ENCODE results near the gene TSPAN18.

Gene TSPAN18

DNA sequence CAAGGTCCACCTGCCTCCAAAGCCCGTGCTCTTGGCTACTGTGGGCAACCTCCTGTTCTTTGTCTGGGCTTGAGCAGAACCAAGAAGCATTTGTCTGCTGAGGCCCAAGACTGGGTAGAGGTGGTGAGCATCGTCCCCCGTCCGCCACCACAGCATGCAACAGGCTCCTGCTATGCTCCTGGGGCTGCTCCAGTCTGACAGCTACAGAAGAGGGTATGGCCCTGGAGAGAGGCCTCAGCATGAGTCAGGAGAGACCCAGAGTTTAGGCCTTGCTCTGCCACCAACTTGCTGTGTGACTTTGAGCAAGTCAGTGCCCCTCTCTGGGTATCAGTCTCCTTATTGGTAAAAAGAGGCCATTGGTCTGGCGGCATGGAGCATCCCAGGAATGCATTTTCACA lies 132.8 kb downstream of the TSPAN18 start:
- no peak for TF ChIP-seq EZH2phosphoT487 (IDR thresholded peaks at IDR 0.05; ENCODE audit: borderline replicate concordance, low read length)
- TF ChIP-seq, protein P1, sequence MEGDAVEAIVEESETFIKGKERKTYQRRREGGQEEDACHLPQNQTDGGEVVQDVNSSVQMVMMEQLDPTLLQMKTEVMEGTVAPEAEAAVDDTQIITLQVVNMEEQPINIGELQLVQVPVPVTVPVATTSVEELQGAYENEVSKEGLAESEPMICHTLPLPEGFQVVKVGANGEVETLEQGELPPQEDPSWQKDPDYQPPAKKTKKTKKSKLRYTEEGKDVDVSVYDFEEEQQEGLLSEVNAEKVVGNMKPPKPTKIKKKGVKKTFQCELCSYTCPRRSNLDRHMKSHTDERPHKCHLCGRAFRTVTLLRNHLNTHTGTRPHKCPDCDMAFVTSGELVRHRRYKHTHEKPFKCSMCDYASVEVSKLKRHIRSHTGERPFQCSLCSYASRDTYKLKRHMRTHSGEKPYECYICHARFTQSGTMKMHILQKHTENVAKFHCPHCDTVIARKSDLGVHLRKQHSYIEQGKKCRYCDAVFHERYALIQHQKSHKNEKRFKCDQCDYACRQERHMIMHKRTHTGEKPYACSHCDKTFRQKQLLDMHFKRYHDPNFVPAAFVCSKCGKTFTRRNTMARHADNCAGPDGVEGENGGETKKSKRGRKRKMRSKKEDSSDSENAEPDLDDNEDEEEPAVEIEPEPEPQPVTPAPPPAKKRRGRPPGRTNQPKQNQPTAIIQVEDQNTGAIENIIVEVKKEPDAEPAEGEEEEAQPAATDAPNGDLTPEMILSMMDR (IDR thresholded peaks at IDR 0.05; ENCODE audit: low read depth, low read length, poor library complexity, severe bottlenecking) = no peak
- Histone ChIP-seq H3K9me3 (ENCODE audit: control insufficient read depth, insufficient read depth, low read length) (no peaks in the 10 kb centered on the region), H3K4me3 (ENCODE audit: low read length) (no peak overlapping the region), H3K4me1 (ENCODE audit: control insufficient read depth, low read length) (no peaks in the 10 kb centered on the region), H3K36me3 (ENCODE audit: control insufficient read depth, low read length) (no peaks in the 10 kb centered on the region), H4K20me1 (ENCODE audit: control insufficient read depth, insufficient read depth, low read depth, low read length) (no peaks in the 10 kb centered on the region), H3K27me3 (ENCODE audit: control insufficient read depth, low read length) (peaks cover 7% of the 10 kb centered on the region), H3K79me2 (ENCODE audit: control insufficient read depth, low read length) (no peaks in the 10 kb centered on the region), H3F3A (ENCODE audit: control insufficient read depth, insufficient read depth) (no peaks in the 10 kb centered on the region), H3K9me2 (replicated peaks; ENCODE audit: control insufficient read depth, low read length) (no peaks in the 10 kb centered on the region), H3K4me2 (ENCODE audit: low read length) (no peak overlapping the region), H3K27ac (ENCODE audit: low read depth, low read length) (no peak overlapping the region)

DNA sequence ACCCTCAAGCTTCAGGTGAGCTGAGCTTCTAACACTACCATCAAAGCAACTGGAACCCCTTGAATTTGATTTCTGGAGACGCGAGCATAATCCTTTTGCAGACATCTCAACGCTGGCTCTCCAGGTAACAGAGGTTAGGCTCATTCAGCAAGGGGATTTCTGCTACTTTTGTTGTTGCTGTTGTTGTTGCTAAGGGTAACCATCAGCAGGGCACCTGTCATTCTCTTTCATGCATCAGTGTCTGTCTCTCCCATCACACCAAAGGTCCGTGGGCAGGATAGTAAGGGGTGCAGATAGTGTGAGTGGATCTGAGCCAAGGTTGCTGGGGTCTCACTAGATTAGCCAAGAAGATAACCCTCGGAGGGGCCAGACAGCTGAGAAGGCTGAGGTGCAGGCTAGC lies 133.6 kb downstream of the TSPAN18 start:
- Histone ChIP-seq H3K4me1 (ENCODE audit: control insufficient read depth, low read length) (no peaks in the 10 kb centered on the region), H3K79me2 (ENCODE audit: control insufficient read depth, low read length) (no peaks in the 10 kb centered on the region), H4K20me1 (ENCODE audit: control insufficient read depth, insufficient read depth, low read depth, low read length) (no peaks in the 10 kb centered on the region), H3K9me2 (replicated peaks; ENCODE audit: control insufficient read depth, low read length) (no peaks in the 10 kb centered on the region), H3K9me3 (ENCODE audit: control insufficient read depth, insufficient read depth, low read length) (no peaks in the 10 kb centered on the region), H3K36me3 (ENCODE audit: control insufficient read depth, low read length) (no peaks in the 10 kb centered on the region), H3K4me2 (ENCODE audit: low read length) (no peak overlapping the region), H3K4me3 (ENCODE audit: low read length) (no peak overlapping the region), H3K27ac (ENCODE audit: low read depth, low read length) (no peak overlapping the region), H3F3A (ENCODE audit: control insufficient read depth, insufficient read depth) (no peaks in the 10 kb centered on the region), H3K27me3 (ENCODE audit: control insufficient read depth, low read length) (peaks cover 7% of the 10 kb centered on the region)
- TF ChIP-seq EZH2phosphoT487 (IDR thresholded peaks at IDR 0.05; ENCODE audit: borderline replicate concordance, low read length) = no peak
- TF ChIP-seq, protein P1 (IDR thresholded peaks at IDR 0.05; ENCODE audit: low read depth, low read length, poor library complexity, severe bottlenecking) = no peak

DNA sequence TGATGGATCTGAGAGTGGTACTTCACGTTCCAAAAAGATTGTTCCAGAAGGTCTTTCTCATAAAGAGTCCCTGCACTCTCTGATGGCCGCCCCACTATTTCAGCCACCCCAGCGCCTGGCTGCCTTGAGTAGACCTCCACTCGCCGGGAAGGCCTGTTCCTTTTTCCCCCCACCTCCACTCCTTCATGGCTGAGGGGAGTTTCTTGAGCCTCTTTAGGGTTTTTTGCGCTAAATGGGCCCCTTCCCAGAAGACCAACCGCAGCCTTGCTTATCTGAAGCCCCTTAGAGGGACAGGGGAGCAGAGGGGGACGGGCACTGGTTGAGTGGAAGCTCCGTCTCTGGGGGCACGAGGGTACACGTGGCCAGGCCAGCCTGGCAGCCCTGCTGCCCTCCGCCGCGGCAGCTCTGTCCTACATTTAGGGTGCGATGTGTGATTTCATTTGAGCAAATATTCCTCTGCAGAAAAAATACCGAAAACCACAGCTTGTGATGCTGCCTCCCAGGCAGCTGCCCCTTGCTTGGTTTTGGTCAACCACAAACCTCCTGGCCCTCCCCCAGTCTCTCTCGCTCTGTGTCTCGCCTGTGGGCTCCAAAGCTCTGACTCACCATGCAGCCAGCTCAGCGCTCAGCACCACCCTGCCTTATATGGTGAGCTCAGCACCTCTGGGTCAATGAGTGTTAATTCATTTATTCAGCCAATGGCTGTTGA lies 135.2 kb downstream of the TSPAN18 start:
- no peaks in the 10 kb centered on the region for H3K4me1 ChIP-seq (ENCODE audit: control insufficient read depth, low read length)
- no peak overlapping the region for H3K4me3 ChIP-seq (ENCODE audit: low read length)
- peaks cover 7% of the 10 kb centered on the region for H3K27me3 ChIP-seq (ENCODE audit: control insufficient read depth, low read length)
- no peak for TF ChIP-seq EZH2phosphoT487 (IDR thresholded peaks at IDR 0.05; ENCODE audit: borderline replicate concordance, low read length)
- TF ChIP-seq, protein P1 (IDR thresholded peaks at IDR 0.05; ENCODE audit: low read depth, low read length, poor library complexity, severe bottlenecking) = no peak
- no peaks in the 10 kb centered on the region for H3K36me3 ChIP-seq (ENCODE audit: control insufficient read depth, low read length)
- no peak overlapping the region for H3K4me2 ChIP-seq (ENCODE audit: low read length)
- H3K9me3 ChIP-seq (ENCODE audit: control insufficient read depth, insufficient read depth, low read length) = no peaks in the 10 kb centered on the region
- no peaks in the 10 kb centered on the region for H3F3A ChIP-seq (ENCODE audit: control insufficient read depth, insufficient read depth)
- no peak overlapping the region for H3K27ac ChIP-seq (ENCODE audit: low read depth, low read length)
- no peaks in the 10 kb centered on the region for H3K79me2 ChIP-seq (ENCODE audit: control insufficient read depth, low read length)
- no peaks in the 10 kb centered on the region for H4K20me1 ChIP-seq (ENCODE audit: control insufficient read depth, insufficient read depth, low read depth, low read length)
- H3K9me2 ChIP-seq (replicated peaks; ENCODE audit: control insufficient read depth, low read length) = no peaks in the 10 kb centered on the region

All from DOHH2 (cell line).